DMS114 treated with DMSO at 0.1 percent for 48 hours (cell line): ENCODE measurements around the gene GABPB1.

Experiments used
- DNase-seq: peaks from one replicate; lab custom pipeline; 2025; ENCODE audit not compliant: unreplicated experiment; lab: John Stamatoyannopoulos, UW

GABPB1 gene

GRCh38 chr15:50345298-50345697, 9.7 kb downstream of the GABPB1 start:
- no peak for DNase-seq

DNA sequence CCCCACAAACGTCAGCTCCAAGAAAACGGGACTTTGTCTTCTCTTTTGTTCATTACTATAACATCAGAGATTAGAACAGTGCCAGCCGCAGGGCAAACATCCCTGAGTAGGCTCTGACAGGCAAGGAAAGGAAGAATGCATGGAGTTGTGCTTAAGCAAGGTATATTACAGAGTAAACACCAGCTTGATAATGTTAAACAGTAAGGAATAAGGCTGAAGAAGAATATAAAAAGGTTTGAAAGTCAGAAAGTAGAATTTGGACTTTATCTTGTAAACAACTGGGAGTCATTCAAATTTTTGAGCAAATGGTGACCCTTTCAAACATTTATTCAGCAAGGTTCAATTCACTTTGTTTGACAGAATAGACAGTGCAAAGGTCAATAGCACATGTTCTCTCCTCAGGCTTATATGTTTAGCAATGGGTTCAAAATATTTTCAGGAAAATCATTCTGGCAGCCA, 11.0 kb downstream of the GABPB1 start:
- no peak for DNase-seq

DNA sequence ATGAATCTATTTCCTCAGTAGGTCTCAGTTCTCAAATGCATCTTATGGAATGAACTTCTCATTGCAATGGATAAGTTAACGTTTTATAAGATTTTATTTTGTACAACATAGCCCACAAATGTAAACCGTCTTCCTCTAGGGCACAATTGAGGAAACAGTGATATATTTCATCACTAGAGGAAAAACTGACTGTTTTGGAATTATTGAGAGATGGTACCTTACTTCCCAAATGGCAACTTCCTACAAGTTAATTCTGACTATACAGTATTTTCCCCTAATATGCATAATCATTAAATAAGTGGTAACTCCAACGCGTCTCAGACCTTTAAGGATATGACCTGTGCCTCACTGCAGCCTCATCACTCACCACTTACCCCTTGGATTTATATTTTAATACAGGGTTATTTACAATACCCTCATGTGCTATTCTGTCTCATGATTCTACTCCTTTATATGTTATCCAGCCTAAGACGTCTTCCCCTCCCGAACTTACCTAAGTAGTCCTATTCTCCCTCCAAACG, 13.3 kb downstream of the GABPB1 start:
- DNase-seq = no peak

DNA sequence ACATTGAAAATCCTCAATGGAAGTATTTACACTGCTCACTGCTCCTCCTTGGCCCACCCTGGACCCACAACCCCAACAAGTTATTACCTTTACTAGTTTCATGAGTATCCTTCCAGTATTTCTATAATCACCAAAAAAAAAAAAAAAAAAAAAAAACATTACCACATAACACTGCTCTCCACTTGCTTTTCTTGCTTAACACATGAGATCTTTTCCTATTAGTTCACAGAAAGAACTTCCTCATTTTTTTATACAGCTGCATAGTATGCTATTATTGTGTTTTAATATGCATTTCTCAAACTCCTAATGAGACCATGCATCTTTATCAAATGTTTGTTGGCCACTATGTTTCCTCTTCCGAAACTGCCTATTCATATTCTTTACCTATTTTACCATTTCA, 14.6 kb downstream of the GABPB1 start:
- DNase-seq = no peak

- no peak for DNase-seq
These were observed 15.3 kb downstream of the GABPB1 start for GRCh38 chr15:50339717-50340116.

DNA sequence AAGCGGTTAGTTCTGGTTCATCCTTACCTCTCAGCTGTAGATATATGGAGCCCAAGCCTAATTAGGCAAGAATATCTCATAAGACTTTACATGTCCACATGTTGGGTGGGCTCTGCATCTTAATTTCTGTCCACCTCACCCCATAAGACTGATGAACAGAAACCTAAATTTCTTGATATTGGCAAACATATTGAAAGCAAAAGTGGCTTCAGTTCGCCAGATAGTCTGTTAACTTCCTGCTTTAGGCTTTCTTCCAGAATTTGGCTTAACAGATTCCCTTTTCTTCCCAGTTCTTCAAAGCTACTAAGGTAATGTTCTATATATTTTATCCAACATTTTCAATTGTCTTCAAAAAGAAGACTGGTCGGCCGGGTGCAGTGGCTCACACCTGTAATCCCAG, 19.7 kb downstream of the GABPB1 start:
- no peak for DNase-seq

- no peak for DNase-seq
These were observed 21.8 kb downstream of the GABPB1 start for GRCh38 chr15:50333229-50333628.

DNA sequence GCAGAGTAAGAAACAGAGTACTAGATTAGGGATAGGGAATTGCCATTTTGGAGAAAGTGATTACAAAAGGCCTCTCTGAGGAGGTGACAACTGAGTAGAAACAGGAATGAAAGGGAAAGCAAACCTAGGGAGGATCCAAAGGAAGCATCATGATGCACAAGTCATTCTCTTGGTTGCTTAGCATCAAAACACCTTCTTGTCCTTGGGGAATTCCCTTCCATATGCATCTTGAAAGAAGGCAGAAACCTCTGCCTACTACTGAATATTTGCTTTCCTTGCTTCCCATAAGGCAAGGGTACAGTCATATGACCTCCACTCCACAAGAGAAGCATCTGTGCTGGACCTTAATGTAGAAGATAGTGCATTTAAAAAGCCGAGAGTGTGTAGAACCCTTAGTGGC, 24.1 kb downstream of the GABPB1 start:
- no peak for DNase-seq

GRCh38 chr15:50328116-50328515, 26.9 kb downstream of the GABPB1 start:
- no peak for DNase-seq

DNA sequence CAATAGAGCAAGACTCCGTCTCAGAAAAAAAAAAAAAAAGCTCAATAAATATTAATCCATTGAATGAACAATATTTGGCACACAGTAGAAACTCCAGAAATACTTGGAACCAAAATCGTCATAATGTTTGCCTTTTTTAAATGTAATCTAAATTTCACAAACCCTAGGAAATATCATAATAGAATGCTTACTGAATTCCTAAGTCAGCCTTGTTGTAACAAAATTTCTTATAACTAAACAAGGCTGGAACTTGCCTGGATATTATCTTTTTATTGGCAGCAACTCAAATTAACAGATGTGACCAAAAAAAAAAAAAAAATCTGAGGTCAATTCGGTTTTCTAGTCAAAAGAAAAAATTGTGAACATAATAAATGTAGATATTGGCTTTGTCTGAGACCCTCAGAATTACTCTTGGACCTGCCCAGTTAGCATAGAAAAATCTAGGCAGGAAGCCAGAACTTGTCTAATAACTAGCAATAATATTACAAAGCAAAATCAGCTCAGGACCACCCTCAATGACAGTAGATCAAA, 33.3 kb downstream of the GABPB1 start:
- DNase-seq = no peak

- DNase-seq = no peak
These were observed 34.5 kb downstream of the GABPB1 start for GRCh38 chr15:50320504-50320903.

DNA sequence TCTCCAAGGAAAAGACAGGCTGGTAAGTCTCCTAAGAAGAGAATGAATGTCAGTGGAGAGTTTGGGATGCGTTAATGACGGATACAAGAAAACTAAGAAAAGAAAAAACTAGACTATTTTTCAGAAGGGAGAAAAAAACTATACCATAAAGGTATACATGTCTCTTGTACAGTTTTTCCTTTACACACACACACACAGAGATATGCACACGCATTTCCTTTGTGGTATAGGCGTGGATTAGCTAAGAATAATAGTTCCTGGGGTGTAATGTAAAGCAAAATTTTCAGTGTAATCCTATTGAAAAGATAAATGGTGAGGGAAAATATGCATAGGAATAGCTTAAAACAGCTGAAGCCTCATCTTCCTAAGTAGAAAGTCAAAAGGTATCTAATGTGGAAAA, 36.3 kb downstream of the GABPB1 start:
- DNase-seq = no peak

DNA sequence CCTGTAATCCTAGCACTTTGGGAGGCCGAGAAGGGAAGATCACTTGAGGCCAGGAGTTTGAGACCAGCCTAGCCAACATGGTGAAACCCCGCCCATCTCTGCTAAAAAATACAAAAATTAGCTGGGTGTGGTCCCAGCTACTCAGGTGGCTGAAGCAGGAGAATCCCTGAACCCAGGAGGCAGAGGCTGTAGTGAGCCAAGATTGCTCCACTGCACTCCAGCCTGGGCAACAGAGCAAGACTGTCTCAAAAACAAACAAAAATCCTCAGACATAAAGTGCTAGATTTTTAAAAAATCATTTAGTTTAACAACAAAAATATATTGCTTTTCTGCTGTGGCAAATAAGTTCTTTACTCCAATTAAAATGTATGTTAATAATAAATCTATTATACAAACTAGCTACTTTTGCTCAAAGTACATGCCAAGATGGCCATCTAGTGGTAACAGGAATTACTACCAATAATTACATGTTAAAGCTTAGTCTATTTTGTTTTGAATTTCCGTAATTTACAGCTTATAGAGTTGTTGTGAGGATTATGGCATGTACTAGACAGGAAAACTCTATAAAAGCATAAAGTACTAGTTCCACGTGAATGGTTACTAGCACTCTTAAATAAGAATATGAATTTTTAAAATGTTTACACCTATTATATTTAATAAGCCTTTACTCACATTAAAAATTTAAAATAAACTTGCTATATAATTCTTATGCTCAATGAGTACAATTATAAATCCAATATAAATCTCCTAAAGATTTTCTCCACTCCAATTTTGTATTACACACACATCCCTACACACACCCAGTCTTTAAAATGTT, 39.0 kb downstream of the GABPB1 start:
- peak; percentile 63 for DNase-seq

GRCh38 chr15:50312636-50313035, 42.4 kb downstream of the GABPB1 start:
- no peak for DNase-seq

GRCh38 chr15:50307799-50308198, 47.2 kb downstream of the GABPB1 start:
- no peak for DNase-seq

GRCh38 chr15:50304836-50305235, 50.2 kb downstream of the GABPB1 start:
- DNase-seq = no peak

GRCh38 chr15:50302581-50302980, 52.4 kb downstream of the GABPB1 start:
- no peak for DNase-seq

GRCh38 chr15:50298340-50298739, 56.7 kb downstream of the GABPB1 start:
- no peak for DNase-seq

GRCh38 chr15:50295966-50296365, 59.0 kb downstream of the GABPB1 start:
- no peak for DNase-seq

DNA sequence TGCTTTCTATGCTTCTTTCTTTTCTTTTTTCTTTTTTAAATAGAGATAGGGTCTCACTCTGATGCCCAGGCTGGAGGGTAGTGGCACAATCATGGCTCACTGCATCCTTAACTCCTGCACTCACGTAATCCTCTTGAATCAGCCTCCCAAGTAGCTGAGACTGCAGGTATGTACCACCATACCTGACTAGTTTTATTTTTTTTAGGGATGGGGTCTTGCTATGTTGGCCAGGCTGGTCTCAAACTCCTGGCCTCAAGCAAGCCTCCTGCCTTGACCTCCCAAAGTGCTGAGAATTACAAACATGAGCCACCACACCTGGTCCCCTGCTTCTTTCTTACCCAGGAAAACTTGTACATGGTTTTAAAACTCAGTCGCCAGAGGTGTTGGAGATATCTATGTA, 65.2 kb downstream of the GABPB1 start:
- no peak for DNase-seq

DNA sequence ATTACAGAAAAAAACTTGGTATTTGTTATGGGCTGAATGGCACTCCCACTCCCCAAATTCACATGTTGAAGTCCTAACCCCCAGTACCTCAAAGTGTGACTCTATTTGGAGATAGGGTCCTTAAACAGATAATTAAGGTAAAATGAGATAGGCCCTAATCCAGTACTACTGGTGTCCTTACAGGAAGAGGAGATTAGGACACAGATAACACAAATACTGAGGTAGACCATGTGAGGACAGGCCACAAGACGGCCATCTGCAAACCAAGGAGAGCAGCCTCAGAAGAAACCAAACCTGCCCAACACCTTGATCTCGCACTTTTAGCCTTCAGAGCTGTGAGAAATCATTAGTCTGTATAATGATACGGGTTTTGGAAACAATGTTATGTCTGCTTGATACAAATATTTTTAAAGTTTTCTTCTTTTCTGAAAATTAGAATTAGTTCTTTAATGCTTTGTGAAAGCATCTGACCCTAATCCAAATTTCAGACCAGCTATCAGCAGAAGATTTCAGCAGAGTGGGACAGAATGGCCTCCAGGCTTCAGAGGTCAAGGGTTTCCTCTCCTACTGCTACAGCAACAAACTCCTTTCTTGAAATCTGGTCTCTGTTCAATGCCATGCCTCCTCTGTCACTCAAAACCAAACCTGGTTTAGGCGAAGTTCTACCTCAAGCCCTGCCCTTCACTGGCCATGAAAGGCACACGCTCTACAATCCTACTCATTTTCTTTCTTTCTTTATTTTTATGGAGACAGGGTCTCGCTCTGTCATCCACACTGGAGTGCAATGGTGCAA, 67.5 kb downstream of the GABPB1 start:
- no peak for DNase-seq

DNA sequence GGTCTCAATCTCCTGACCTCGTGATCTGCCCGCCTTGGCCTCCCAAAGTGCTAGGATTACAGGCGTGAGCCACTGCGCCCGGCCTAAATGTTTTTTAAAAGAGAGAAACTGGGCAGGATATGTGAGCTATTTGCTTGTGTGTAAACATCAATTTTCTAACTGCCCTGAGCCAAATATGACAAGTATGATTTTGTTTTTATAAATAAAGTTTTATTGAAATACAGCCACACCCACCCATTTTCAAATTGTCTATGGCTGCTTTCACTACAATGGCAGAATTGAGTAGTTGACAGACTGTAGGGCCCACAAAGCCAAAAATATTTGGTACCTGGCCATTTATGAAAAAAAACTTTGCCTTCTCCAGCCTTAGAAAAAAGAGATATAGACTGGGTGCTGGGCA, 73.6 kb downstream of the GABPB1 start:
- no peak for DNase-seq
